Jurkat, Clone E6-1 (cell line): ENCODE results near the gene NPAS2.

Source experiments
- DNase-seq: peaks from one replicate; pipeline ENCODE4 v3.0.0-alpha.2; 2011; ENCODE audit warnings: low read depth, low spot score
- H3K4me3 ChIP-seq: 2 replicates; pipeline ENCODE4 v1.5.1; 2011; ENCODE audit warnings: mild to moderate bottlenecking, low read length, control low read depth, moderate library complexity

The NPAS2 gene

GRCh38 chr2:100990650-100991403 lies 170.9 kb downstream of the NPAS2 start:
- H3K4me3 ChIP-seq = no peak overlapping the region
- no peak for DNase-seq

DNA sequence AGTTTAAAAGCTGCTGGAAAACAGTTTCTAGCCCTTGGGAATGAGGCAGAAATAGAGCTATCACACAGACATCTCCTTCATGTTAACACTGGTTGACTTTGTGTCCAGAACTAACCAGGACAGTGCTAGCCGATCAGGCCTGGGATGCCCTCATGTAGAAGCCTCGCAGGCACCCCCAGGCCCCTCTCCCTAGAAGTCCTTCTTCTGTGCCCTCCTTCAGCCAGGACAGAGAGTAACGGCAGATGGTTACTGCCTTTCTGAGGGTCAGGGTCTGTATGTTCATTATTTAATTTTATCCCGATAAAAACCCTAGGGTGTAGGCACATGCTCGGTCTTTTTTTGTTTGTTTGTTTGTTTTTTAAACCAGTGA lies 171.4 kb downstream of the NPAS2 start:
- DNase-seq = no peak
- H3K4me3 ChIP-seq = no peak overlapping the region

DNA sequence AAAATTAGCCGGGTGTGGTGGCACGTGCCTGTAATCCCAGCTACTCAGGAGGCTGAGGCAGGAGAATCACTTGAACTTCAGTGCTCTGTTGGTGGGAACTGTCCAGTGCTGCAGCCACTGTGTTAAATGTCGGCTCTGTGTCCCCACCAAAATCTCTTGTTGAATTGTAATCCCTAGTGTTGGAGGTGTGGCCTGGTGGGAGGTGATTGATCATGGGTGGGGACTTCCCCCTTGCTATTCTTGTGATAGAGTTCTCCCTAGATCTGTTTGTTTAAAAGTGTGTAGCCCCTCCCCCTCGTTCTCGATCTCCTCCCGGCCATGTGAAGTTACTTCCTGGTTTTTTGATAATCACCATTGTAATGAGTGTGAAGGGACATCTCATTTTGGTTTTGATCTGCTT lies 172.3 kb downstream of the NPAS2 start:
- no peak overlapping the region for H3K4me3 ChIP-seq
- no peak for DNase-seq

DNA sequence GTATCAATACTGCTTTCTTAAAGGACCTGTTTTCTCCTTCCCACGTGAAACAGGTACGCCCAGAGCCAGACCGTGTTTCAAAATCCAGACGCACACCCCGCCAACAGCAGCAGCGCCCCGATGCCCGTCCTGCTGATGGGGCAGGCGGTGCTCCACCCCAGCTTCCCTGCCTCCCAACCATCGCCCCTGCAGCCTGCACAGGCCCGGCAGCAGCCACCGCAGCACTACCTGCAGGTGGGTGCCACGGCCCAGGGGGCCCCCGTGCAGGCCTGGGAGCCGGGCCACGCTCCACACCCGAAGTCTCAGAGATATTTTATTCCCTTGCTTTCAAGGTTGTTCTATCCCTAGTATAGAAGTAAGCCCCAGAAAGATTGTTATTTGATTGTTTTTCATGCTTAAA lies 173.4 kb downstream of the NPAS2 start:
- no peak overlapping the region for H3K4me3 ChIP-seq
- no peak for DNase-seq

DNA sequence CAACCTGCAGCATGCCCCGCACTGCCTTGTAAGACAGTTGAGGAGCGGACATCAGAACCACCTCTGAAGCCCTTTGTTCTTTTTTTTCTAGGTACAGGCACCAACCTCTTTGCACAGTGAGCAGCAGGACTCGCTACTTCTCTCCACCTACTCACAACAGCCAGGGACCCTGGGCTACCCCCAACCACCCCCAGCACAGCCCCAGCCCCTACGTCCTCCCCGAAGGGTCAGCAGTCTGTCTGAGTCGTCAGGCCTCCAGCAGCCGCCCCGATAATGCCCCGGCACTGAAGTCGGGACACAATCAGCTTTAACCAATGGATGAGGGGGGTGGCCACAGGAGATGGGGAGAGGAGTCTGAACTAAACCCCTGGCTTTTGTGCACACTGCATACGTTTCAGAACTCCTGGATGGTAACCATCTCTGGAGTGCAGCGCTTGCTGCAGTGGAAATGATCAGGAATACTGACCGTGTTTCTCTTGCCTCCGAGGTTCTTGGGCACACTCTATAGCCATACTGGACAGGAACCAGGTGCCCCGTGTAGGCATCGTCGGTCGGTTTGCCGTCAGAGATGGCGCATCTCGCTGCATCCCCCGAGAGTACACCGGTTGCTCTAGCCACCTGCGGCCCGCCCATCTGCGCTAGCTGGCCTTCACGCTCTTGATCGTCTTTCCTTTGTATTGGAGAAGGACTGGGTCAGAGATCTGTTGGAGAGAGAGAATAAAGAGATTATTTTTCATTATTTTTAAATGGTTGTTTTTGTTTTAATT lies 175.6 kb downstream of the NPAS2 start:
- no peak for DNase-seq
- H3K4me3 ChIP-seq = no peak overlapping the region

GRCh38 chr2:100997509-100998234 lies 177.7 kb downstream of the NPAS2 start:
- no peak for DNase-seq
- H3K4me3 ChIP-seq = no peak overlapping the region

- H3K4me3 ChIP-seq = no peak overlapping the region
- DNase-seq = no peak
Observed at GRCh38 chr2:100998235-100998573, 178.3 kb downstream of the NPAS2 start.

GRCh38 chr2:100999995-101000394 lies 180.1 kb downstream of the NPAS2 start:
- DNase-seq = no peak
- H3K4me3 ChIP-seq = no peak overlapping the region

GRCh38 chr2:101001691-101002561 lies 182.0 kb downstream of the NPAS2 start, which contains the start of gene RPL31:
TSS of gene RPL31 (plus strand) at chr2:101002289. CDS start at chr2:101002702, 413 bp downstream.
- peak; percentile 97 for DNase-seq
- H3K4me3 ChIP-seq = peak within 1 kb of the TSS; percentile 96

- DNase-seq = no peak
- H3K4me3 ChIP-seq = peak overlapping the region; percentile 96
Observed at GRCh38 chr2:101002562-101003277, 182.8 kb downstream of the NPAS2 start.

- DNase-seq = no peak
- peak overlapping the region; percentile 96 for H3K4me3 ChIP-seq
Observed at GRCh38 chr2:101003278-101003775, 183.4 kb downstream of the NPAS2 start.

DNA sequence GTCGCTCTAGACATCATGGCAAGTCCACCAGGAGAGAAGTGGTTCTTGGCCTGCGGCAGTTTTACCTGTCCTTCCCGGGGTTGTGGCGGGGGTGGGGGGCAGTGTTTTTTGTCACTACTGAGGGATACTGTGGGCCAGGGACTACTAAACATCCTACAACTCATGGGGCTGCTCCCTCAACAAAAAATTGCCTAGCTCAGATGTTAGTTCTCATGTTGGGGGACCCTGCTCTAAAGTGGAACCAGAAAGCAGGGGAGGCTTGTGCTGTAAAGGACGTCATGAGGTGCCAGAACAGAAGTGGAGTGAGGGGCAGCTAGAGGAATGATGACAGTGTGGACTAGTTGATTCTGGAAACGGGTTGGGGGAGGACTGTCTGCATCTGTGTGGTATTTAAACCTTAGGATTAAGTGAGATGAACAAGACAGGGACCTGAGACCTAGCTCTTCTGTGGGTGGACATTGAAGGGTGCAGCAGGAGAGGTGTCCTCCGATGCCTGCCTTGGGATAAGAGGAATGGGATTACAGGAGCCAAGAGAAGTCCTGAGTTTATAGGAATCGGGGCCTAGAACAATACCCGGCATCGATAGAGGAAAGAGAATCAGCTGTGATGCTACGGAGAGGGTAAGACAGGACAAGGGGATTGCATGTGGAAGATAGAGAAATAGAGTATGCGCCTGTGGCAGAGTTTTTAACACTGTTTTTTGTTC lies 184.8 kb downstream of the NPAS2 start:
- DNase-seq = no peak
- no peak overlapping the region for H3K4me3 ChIP-seq

DNA sequence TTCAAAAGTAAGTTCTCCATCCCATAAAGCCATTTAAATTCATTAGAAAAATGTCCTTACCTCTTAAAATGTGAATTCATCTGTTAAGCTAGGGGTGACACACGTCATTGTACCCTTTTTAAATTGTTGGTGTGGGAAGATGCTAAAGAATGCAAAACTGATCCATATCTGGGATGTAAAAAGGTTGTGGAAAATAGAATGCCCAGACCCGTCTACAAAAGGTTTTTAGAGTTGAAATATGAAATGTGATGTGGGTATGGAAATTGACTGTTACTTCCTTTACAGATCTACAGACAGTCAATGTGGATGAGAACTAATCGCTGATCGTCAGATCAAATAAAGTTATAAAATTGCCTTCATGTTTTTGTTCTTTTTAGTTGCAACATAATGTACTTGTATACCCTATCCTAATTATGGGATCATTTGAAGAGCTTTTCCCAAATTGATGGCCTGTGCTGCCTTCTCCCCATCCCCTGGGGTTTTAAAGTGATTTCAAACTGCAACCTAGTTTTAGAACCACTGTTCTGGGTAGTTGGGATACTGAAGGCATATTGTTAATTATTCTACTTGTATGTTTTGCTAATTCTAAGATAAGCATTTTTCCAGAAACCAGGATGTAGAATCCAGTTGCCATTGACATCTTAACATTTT lies 186.3 kb downstream of the NPAS2 start:
- H3K4me3 ChIP-seq = no peak overlapping the region
- no peak for DNase-seq

GRCh38 chr2:101007415-101008345 lies 187.7 kb downstream of the NPAS2 start:
- H3K4me3 ChIP-seq = no peak overlapping the region
- DNase-seq = no peak

GRCh38 chr2:101011152-101011551 lies 191.2 kb downstream of the NPAS2 start:
- no peak overlapping the region for H3K4me3 ChIP-seq
- no peak for DNase-seq

GRCh38 chr2:101012054-101012705 lies 192.2 kb downstream of the NPAS2 start:
- no peak overlapping the region for H3K4me3 ChIP-seq
- no peak for DNase-seq
